ENCODE measurements around the gene WSCD1. TPM values are rescaled to one million over a fixed set of nuclear protein-coding genes. Genes with fewer than 3 reads are reported as not detected.

WSCD1 gene
- polyA plus RNA-seq, 3 donors: not detected

- Mint-ChIP-seq H3K27ac (no peak overlapping the region), H3K27me3 (ENCODE audit: low read depth in 3 of 3) (peaks cover 0 to 4% (median 2%) of the 10 kb centered on the region in 3 donors), H3K4me3 (no peak overlapping the region), H3K4me1 (no peaks in the 10 kb centered on the region), H3K36me3 (no peaks in the 10 kb centered on the region), H3K9me3 (no peaks in the 10 kb centered on the region)
- no peak for DNase-seq
- Histone ChIP-seq H3K27ac (ENCODE audit: low read depth in 1 of 2, low read length in 2 of 2) (no peak overlapping the region), H3K4me3 (replicated peaks in 1 of 3; ENCODE audit: low read depth in 2 of 3, low read length in 3 of 3) (no peak overlapping the region), H2AFZ (ENCODE audit: insufficient read depth, low read depth, low read length, poor library complexity, severe bottlenecking) (no peak overlapping the region), H3K4me1 (ENCODE audit: control insufficient read depth in 1 of 2, insufficient read depth in 2 of 2, low read length in 2 of 2) (no peaks in the 10 kb centered on the region), H3K9ac (ENCODE audit: insufficient read depth, low read length, poor library complexity, severe bottlenecking) (no peak overlapping the region), H4K20me1 (ENCODE audit: insufficient read depth, low read length) (no peaks in the 10 kb centered on the region), H3K36me3 (replicated peaks in 1 of 2; ENCODE audit: control insufficient read depth in 1 of 2, insufficient read depth in 2 of 2, low read length in 2 of 2) (no peaks in the 10 kb centered on the region), H3K9me3 (replicated peaks in 1 of 2; ENCODE audit: control insufficient read depth in 1 of 2, insufficient read depth in 1 of 2, low read length in 2 of 2) (no peaks in the 10 kb centered on the region), H3K79me2 (ENCODE audit: insufficient read depth, low read length) (no peaks in the 10 kb centered on the region), H3K27me3 (ENCODE audit: control insufficient read depth in 2 of 2, insufficient read depth in 2 of 2, low read length in 2 of 2) (no peaks in the 10 kb centered on the region), H3K4me2 (replicated peaks; ENCODE audit: extremely low read depth, low read length, poor library complexity, severe bottlenecking) (no peak overlapping the region)
- no peak for TF ChIP-seq CTCF (IDR thresholded peaks at IDR 0.05)
- WGBS (ENCODE audit: insufficient coverage): 95% methylated on average over 6 of the region's 8 CpGs
- intact Hi-C loops (cut with micrococcal nuclease): no loop called here
Measured at GRCh38 chr17:6082335-6082734, 12.2 kb downstream of the WSCD1 start.

- H3K27ac Mint-ChIP-seq: no peak overlapping the region
- 93% methylated on average over 14 of the region's 25 CpGs for WGBS (ENCODE audit: insufficient coverage)
- no peak overlapping the region for H3K9ac ChIP-seq (ENCODE audit: insufficient read depth, low read length, poor library complexity, severe bottlenecking)
- H3K36me3 ChIP-seq (replicated peaks in 1 of 2; ENCODE audit: control insufficient read depth in 1 of 2, insufficient read depth in 2 of 2, low read length in 2 of 2): no peaks in the 10 kb centered on the region
- H3K9me3 Mint-ChIP-seq: no peaks in the 10 kb centered on the region
- no peak for TF ChIP-seq CTCF (IDR thresholded peaks at IDR 0.05)
- no peaks in the 10 kb centered on the region for H3K79me2 ChIP-seq (ENCODE audit: insufficient read depth, low read length)
- H3K27me3 ChIP-seq (ENCODE audit: control insufficient read depth in 2 of 2, insufficient read depth in 2 of 2, low read length in 2 of 2): no peaks in the 10 kb centered on the region
- H3K27me3 Mint-ChIP-seq (ENCODE audit: low read depth in 3 of 3): peaks cover 0 to 5% (median 4%) of the 10 kb centered on the region in 3 donors
- no peak overlapping the region for H3K4me3 Mint-ChIP-seq
- DNase-seq: no peak
- H3K4me1 Mint-ChIP-seq: no peaks in the 10 kb centered on the region
- no peak overlapping the region for H3K4me2 ChIP-seq (replicated peaks; ENCODE audit: extremely low read depth, low read length, poor library complexity, severe bottlenecking)
- no peaks in the 10 kb centered on the region for H3K4me1 ChIP-seq (ENCODE audit: control insufficient read depth in 1 of 2, insufficient read depth in 2 of 2, low read length in 2 of 2)
- no peaks in the 10 kb centered on the region for H3K36me3 Mint-ChIP-seq
- no peak overlapping the region for H3K27ac ChIP-seq (ENCODE audit: low read depth in 1 of 2, low read length in 2 of 2)
- H3K9me3 ChIP-seq (replicated peaks in 1 of 2; ENCODE audit: control insufficient read depth in 1 of 2, insufficient read depth in 1 of 2, low read length in 2 of 2): no peaks in the 10 kb centered on the region
- no peak overlapping the region for H3K4me3 ChIP-seq (replicated peaks in 1 of 3; ENCODE audit: low read depth in 2 of 3, low read length in 3 of 3)
- intact Hi-C loops (cut with micrococcal nuclease): no loop called here
- no peak overlapping the region for H2AFZ ChIP-seq (ENCODE audit: insufficient read depth, low read depth, low read length, poor library complexity, severe bottlenecking)
- no peaks in the 10 kb centered on the region for H4K20me1 ChIP-seq (ENCODE audit: insufficient read depth, low read length)
Measured at GRCh38 chr17:6084311-6085161, 14.4 kb downstream of the WSCD1 start.
